22Rv1 (cell line): Measurements from ENCODE around the gene NEUROG1.

ENCODE experiments used
- CTCF ChIP-seq: fragments of 450-650 bp; IDR thresholded peaks from 2 replicates; pipeline ENCODE4 v1.5.1; 2017; ENCODE audit warnings: mild to moderate bottlenecking
- ZFX ChIP-seq: fragments of 450-650 bp; IDR thresholded peaks from 2 replicates; pipeline ENCODE4 v1.6.1; 2017; ENCODE audit warnings: antibody characterized with exemption, borderline replicate concordance

GRCh38 chr5:135547590-135548254 is 12.0 kb upstream of the NEUROG1 start:
- no peak for TF ChIP-seq CTCF
- TF ChIP-seq ZFX: no peak
